Activated naive CD8-positive, alpha-beta T cell treated with anti-CD3 and anti-CD28 coated beads, Interleukin-2, amount 50 U/mL, for 16 hours (primary cell): ENCODE measurements around the gene STIM2.
"Not testable (repeated sequence)": the region's sequence is repeated elsewhere in the genome, so short reads cannot be mapped to it uniquely, and the experiment has no call there.

ENCODE experiments used
- DNase-seq: peaks from one replicate; pipeline ENCODE4 v3.0.0-alpha.2; 2020; ENCODE audit warnings: low read depth, low spot score

STIM2 gene

DNA sequence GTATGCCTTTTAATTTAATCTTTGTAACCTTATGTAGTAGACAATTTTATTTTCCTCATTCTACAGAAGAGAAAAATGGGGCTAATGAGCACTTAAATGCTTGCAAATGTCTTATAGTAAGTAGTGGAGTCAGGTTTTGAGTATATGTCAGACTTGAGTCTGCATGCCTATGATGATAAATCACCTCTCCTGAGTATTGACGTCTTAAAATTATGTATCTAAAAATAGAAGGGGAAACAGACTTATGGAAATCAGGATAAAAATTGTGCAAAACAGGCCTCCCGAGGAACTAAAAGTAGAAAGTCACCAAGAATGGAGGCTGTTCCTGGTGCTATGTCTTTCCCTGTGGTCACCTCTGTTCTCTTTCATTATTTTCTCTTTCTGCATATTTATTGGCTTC, 92.7 kb downstream of the STIM2 start:
- DNase-seq = no peak

DNA sequence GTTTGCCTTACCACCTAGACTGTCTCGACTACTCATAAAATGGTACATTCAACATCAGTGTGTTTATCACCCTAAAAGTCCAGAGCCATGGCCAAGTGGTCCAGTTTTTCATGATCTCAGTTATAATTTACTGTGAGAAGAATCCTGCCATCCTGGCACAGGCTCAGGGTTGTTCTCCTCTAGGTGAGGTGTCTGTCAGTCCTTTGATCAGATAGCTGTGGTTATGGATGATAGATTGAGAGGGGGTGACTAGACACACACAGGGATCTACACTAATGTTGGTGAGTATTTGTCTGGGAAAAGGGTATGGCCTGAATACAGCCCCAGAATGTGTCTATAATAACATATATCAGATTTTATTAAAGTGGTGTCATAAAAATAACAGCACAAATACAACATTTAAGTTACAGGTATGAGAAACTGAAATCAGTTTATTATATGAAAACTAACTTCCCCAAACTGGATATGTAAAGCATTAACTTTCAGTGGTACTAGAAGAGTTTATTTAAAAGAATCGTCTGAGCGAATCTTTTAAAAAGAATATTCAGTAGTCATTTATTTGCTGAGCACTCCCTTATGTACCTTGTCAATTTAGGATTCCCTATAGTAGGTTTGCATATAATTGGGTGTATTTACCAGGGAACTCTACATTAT, 93.3 kb downstream of the STIM2 start:
- DNase-seq = no peak

DNA sequence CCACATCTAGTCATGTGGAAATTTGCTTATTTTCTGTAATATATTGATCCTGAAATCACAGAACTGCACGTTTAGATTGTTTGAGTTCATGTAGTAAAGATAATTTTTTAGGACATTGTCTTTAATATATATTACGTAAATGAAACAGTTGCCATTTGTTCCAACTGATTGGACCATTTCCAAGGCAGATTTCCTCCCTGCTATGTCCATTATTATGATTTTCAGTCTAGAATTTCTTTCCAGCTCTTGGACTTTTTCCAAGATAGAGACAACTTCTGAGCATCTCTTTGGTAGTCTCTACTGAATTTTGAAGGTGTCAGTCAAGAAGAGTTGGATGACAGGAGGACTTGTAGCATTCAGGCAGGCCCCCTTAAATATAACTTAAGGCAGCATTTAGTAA, 94.6 kb downstream of the STIM2 start:
- DNase-seq = no peak

DNA sequence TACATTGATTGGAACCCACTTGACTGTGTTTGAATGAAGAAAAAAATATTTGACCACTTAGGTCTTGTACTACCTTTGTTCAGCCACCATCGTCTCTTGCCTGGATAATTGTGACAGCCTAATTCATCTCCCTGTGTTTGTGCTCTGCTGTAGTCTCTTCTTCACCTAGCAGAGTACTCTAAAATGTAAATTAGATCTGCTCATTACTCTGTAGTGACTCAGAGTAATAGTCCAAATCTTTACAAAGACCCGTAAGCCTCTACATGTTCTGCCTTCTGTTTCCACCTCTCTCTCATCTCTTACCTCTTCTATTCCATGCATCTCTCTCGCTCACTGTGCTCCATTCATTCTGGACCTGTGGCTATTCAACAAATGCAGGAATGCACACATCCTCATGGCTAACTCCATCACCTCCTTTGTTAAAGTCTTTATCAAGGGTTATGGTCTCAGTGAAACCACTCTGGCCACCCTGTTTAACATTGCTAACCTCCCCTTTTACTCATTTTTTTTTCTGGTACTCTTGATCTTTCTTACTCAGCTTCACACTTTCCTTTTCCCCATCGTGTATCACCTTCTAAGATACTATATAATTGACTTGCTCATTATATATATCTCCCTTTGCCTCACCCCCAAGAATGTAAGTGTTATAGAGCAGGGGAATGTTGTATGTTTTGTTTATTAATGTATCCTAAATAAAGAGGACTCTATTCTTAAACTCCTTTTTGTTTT, 98.4 kb downstream of the STIM2 start:
- DNase-seq = no peak

DNA sequence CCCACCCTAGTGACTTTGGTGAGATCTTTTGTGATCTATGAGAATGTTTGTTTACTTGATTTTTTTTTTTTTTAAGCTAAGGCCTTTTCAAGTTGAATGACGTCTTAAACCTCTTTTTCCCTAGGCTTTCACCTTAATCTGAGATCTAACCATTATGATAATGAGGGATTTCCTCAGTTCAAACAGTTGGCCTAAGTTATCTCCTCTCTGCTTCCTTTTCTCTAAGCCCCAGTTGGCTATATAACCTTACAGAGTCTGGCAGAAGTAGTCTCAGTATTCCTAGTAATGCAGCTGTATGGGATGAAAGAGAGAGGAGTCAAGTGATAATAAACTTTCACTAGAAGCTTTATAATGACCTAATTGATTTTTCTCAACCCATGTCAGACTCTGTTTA, 99.0 kb downstream of the STIM2 start:
- DNase-seq = no peak

DNA sequence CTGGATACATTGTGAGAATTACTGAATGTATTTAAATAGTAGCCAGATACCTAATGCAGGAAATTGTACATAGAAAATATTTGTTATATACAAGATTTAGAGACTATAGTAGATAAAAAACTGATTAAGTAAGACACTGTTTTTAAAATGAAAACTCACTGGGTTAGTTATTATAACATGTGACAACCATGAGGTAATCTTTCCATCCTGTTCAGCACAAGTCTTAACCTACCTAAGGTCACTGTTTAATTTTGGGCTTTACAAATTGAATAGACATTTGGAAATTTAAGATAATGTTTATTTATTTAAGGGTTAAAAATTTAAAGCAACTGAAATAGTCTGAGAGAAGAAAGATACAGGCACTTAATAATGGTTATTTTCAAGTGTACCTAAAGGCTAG, 102.1 kb downstream of the STIM2 start:
- DNase-seq = no peak

DNA sequence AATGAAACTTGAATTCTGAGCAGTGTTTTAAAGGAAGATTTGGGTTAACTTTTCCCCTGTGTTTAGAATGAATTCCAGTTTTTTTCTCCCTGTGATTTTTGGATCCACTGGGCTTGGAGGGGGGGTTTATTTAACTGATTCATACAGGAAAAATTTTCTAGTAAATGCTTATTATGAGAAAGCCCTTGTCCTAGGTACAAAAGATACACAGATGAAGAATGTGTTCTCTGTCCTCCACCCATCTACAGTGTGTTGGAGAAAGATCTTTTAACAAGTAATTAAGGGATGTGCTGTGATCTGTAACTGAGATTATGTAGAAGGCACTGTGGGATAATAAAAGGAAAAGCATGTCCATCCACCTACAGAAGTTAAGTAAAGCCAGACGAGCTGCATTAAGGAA, 103.9 kb downstream of the STIM2 start:
- DNase-seq = no peak

DNA sequence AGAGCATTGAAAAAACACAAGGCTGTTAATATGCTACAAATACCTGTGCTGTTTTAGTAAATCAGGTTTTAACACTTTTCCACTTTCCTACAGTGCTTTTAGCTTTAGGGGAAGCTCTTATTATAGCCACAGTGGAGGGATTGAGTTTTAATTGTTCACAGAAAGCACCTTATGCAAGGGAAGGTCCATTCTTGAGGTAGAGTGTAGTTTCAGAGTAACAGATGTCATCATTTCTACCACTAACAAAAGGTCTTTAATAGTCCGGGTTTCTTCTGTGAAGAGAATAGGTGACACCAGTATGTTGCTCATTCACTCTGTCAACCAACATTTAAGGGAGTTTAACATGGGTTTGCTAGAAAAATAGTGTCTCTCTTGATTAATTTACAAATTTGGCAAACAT, 104.4 kb downstream of the STIM2 start:
- no peak for DNase-seq

DNA sequence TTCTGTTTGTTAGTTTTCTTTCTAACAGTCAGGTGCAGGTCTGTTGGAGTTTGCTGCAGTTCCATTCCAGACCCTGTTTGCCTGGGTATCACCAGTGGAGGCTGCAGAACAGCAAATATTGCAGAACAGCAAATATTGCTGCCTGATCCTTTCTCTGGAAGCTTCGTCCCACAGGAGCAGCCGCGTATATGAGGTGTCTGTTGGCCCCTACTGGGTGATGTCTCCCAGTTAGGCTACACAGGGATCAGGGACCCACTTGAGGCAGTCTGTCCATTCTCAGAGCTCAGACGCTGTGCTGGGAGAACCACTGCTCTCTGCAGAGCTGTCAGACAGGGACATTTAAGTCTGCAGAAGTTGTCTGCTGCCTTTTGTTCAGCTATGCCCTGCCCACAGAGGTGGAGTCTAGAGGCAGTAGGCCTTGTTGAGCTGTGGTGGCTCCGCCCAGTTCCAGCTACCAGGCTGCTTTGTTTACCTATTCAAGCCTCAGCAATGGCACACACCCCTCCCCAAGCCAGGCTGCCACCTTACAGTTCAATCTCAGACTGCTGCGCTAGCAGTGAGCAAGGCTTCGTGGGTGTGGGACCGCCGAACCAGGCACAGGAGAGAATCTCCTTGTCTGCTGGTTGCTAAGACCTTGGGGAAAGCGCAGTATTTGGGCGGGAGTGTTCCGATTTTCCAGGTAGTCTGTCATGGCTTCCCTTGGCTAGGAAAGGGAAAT, 115.0 kb downstream of the STIM2 start:
- not testable (repeated sequence) for DNase-seq

DNA sequence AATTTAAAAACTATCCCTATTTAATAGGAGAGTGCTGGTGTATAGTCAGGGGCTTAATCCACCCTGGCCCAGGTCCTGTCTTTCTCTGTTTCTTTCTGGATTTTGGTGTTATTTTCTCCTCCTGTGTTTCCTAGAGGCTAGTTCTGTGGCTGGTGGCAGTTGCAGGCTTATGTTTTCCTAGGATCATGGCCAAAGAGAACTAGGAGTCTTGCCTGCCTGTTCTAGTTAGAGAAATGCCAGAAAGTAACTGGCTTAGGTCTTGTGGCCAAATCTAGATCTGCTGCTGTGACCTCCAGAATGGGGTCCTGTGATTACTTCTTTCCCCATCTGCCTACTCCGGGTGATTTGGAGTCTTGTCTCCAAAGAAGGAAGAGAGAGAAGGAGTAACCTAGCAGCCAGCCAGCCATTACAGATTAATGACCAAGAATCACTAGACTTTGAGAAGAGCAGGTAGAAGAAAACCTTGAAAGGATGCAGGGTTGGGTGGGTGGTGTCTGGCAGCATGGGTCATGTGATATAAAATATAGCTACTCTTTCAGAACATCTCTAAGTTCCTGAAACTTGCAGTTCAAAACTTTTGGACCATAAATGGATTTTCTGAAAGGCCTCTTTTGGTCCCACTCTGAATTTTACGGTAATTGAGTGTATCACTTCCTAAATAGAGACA, 117.9 kb downstream of the STIM2 start:
- no peak for DNase-seq

DNA sequence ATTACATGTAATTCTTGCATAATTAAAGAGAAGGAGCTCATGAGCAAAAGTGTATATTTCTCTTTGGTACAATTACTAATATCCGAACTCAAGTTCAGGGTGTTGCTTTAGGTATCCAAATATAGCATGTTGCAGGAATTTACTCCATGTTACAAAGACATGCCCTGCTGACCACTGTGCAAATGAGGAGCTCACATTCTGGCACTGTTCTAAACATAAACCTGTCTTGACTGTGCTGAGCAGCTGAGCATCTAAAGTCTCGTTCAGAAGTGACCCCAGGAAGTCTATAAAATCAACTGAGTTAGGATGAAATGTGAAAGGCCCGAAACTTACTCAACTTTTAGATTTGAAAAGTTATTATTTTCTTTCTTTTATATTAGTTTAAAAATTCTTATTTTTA, 124.3 kb downstream of the STIM2 start:
- DNase-seq = no peak

DNA sequence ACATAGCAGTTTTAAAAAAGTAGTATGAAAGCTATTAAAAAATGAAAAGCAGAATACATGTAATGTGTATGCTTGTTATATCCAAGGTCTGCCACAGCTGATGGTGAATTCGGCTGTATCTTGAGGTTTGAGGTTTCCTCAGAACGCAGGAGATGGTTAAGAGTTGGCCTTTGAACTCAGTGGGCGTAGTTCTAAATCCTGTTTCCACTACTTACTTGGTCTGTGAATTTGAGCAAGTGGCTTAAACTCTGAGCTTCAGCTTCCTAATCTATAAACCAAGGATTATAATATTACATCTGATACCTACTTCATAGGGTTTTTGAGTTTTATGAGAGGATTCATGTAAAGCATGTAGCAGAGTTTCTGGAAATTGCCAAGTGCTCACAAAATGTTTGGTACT, 125.2 kb downstream of the STIM2 start:
- no peak for DNase-seq

DNA sequence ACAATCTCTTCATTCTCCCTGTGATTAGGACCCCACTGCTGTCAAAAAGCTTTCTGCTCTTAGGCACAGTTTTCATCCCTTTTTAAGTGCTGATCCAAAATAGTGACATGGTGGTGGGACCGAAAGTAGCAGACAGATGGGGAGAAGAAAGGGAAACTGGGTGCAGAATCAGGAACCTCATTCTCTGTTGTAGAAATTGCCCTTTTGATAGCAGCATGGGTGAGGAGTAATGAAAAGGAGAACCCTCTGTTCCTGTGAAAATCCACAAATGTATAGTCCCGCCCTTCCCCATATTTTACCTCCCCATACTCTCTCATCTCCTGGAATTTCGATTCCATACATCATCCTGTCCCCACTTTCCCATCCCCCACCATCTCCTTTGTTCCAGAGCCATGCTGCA, 126.5 kb downstream of the STIM2 start:
- DNase-seq = no peak

DNA sequence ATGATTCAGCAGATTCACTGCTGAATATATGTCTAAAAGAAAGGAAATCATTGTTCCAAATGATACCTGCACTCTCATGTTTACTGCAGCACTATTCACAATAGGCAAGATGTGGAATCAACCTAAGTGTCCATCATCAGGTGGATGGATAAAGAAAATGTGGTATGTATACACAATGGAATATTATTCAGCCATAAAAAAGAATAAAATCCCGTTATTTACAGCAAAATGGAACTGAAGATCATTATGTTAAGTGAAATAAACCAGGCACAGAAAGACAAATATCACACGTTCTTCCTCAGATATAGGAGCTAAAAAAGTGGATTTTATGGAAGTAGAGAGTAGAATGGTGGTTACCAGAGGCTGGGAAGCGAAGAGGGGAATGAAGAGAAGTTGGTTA, 130.4 kb downstream of the STIM2 start:
- no peak for DNase-seq

DNA sequence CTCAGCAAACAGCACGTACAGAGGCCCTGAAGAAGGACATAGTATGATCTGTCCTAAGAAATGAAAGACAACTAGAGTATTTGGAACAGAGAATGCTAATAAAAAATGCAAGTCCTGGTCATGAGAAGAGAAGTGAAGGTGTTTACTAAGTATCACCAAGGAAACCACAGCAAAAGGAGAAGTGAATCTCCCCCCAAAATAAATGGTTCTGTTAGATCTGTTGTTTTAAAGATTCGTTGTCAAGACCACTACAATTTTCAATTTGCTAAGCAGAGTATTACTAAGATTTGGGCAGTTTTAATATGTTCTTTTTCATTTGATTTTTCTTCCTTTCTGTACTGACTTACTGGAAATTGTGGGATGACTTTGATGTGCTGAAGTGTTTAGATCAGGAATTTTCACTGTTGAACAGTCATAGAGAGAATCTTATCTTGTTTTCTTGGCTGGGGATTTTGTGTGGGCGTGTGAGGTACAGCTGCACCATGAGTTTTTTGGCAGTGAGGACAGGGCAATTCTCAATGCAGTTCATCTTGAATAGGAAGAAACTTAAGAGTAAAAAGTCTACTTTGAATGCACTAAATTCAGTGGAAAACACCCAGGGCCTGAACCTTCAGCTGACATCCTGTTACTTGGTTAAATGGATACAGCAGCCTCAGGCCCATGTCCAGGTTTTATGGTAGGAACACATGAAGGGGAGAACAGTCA, 132.2 kb downstream of the STIM2 start:
- DNase-seq = no peak

DNA sequence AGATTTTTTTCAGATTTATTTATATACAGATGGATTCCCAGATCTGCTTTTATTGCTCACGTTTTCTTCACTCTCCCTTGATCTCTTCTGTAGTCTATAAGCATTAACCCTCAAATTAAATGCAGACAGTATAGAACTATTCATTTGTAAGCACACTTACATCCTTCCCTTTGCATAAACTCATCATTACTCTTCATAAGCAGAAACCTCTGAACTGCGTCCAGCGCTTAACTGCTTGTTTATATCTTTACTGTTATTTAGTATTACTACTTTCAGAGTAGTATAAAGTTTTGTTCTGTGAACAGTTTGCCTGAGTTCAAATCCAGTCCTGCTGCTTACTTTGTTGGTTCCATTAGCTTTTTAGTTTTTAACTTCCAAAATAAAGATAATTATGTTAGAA, 132.9 kb downstream of the STIM2 start:
- no peak for DNase-seq

DNA sequence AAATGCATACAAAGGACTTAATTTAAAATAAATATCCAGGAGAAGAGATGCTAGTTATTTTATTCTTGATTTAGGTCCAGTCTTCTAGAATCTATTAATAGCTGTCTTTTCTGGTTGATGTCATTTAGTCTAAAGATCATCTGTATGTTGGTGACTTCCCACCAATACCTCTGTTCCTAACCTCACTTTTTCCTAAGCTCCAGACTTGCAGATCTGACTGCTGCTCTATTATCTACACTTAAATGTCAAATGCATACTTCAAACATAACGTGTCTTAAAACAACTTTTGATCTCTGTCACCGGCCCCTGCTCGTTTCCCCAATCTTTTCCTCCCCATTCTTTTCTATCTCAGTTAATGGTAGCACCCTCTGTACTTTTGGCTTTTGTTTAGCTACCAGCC, 133.3 kb downstream of the STIM2 start:
- no peak for DNase-seq

DNA sequence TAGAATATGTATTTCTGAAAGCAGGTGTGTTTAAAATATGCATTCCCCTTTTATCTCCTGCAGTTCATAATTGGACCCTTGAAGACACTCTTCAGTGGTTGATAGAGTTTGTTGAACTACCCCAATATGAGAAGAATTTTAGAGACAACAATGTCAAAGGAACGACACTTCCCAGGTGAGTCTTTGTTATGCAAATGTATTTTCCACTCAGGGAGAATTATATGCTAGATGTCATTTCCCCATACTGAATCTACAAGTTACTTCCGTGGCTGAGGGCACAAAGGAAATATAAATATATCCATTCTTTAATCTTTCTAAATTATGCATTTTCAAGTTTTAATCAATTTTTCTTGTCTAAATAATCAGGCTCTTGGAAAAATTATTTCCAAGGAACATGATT, 134.7 kb downstream of the STIM2 start:
- DNase-seq = no peak

DNA sequence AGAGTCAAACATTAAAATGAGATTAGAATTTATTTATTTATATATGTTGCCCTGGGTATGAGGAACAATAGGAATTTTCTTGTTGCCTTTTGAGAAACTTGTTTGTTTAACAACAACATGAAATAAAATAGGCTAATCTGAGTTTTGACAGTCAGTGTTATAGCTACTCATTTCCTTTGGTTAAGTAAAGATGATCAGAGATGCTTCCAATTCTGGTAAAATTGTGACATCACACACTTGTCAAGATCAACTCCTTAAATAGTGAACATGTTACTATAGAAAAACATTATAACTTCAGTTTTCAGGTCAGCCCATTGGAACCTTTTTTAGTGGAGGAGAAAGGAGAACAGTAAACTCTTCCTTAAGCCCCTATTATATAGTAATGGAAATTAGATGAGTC, 136.1 kb downstream of the STIM2 start:
- no peak for DNase-seq

DNA sequence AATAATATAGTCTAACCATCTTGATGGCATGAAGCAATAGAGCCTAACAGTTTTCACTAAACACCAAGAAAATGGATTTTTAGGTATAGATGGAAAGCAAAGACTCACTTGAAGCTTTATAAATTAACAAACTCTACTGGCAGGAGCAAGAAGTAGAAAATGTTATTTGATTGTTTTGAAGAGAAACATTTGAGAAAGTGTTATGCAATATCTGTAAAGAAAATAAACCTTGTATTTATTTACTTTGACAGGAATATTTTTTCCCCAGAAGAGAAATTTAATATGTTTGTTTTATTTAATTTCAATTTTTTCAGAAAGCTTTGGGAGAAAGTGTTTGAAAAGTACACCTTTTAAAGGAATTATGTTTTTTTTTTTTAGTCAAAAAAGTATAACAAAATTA, 139.0 kb downstream of the STIM2 start:
- no peak for DNase-seq

DNA sequence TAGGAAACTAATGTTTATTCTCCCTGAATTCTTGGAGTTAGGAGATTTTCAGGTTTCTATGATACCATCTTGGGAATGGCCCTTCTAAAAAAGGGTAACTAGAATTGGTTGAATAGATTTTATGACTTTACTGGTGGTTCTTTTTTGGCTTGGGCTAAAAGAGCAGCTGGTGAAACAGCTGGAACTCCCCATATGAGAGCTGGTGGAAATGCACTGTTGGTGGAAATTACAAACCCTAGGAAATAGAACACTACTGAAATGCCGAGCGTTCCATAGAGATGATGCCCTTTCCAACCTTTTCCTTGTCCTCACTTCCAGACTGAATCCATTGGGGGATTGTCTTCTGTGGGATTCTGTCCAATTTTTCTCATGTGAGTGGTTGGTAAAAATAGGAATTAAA, 139.5 kb downstream of the STIM2 start:
- no peak for DNase-seq

DNA sequence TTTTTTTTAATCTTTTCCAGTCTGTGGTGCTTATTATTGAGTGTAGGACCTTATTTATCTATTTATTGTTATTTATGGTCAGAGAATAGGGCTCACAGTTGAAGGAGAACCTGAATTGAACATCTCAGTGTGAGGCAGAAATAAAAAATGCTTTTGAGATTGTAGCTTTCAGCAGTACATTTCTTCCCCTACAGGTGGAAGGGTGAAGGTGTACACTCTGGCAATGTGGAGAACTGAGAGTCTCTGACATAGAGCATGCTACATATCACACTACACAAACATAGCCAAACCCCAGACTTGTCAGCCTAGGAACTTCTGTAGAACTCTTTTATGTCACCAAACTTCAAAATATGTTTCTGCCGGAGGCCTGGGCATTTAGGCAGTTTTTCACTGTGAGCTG, 140.2 kb downstream of the STIM2 start:
- DNase-seq = no peak
